NCI-H2107 (cell line): ENCODE results near the gene CACNA1I.

Experiments used
- DNase-seq: peaks from one replicate; lab custom pipeline; 2025; lab: John Stamatoyannopoulos, UW

CACNA1I gene

GRCh38 chr22:39697790-39698430 is 127.4 kb downstream of the CACNA1I start:
- DNase-seq, result no peak

- DNase-seq, result no peak
Measured at GRCh38 chr22:39699631-39700360, 129.2 kb downstream of the CACNA1I start.

GRCh38 chr22:39700565-39700964 is 130.0 kb downstream of the CACNA1I start:
- no peak for DNase-seq

GRCh38 chr22:39703091-39703490 is 132.5 kb downstream of the CACNA1I start:
- no peak for DNase-seq

- DNase-seq, result no peak
Measured at GRCh38 chr22:39703928-39704639, 133.5 kb downstream of the CACNA1I start.

GRCh38 chr22:39705386-39705785 is 134.8 kb downstream of the CACNA1I start:
- DNase-seq, result no peak

- no peak for DNase-seq
Measured at GRCh38 chr22:39706376-39707140, 136.0 kb downstream of the CACNA1I start.

- DNase-seq, result no peak
Measured at GRCh38 chr22:39707351-39707750, 136.8 kb downstream of the CACNA1I start.

GRCh38 chr22:39707816-39708215 is 137.3 kb downstream of the CACNA1I start:
- no peak for DNase-seq

- no peak for DNase-seq
Measured at GRCh38 chr22:39710380-39711150, 140.0 kb downstream of the CACNA1I start.

GRCh38 chr22:39712081-39712480 is 141.5 kb downstream of the CACNA1I start:
- no peak for DNase-seq

GRCh38 chr22:39712751-39713525 is 142.4 kb downstream of the CACNA1I start:
- DNase-seq, result no peak

- no peak for DNase-seq
Measured at GRCh38 chr22:39713799-39714290, 143.3 kb downstream of the CACNA1I start.

- no peak for DNase-seq
Measured at GRCh38 chr22:39714321-39714720, 143.8 kb downstream of the CACNA1I start.

GRCh38 chr22:39715778-39716495 is 145.4 kb downstream of the CACNA1I start:
- no peak for DNase-seq

GRCh38 chr22:39716534-39716933 is 146.0 kb downstream of the CACNA1I start:
- DNase-seq, result no peak

- no peak for DNase-seq
Measured at GRCh38 chr22:39717099-39717498, 146.5 kb downstream of the CACNA1I start.

- no peak for DNase-seq
Measured at GRCh38 chr22:39718206-39718605, 147.7 kb downstream of the CACNA1I start.

- no peak for DNase-seq
Measured at GRCh38 chr22:39718921-39719475, 148.4 kb downstream of the CACNA1I start.
